Measurements from ENCODE around the gene CCR4.

DNA sequence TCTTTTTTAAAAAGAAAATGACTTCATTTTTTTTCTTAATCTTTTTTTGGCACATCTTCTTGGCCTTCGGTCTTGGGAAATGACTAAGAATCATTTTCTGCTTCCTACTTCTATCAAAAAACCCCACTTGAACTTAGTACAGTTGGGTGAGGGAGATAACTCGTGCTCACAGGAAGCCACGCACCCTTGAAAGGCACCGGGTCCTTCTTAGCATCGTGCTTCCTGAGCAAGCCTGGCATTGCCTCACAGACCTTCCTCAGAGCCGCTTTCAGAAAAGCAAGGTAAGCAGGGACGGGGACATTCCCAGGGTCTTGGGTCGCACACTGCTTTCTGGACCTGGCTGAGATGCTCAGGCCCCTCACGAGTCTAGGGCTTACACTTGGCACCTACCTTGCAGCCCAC, at the start of gene CCR4:
- no peak for TF ChIP-seq POLR2A (IDR thresholded peaks at IDR 0.05)
- TF ChIP-seq, protein P1, sequence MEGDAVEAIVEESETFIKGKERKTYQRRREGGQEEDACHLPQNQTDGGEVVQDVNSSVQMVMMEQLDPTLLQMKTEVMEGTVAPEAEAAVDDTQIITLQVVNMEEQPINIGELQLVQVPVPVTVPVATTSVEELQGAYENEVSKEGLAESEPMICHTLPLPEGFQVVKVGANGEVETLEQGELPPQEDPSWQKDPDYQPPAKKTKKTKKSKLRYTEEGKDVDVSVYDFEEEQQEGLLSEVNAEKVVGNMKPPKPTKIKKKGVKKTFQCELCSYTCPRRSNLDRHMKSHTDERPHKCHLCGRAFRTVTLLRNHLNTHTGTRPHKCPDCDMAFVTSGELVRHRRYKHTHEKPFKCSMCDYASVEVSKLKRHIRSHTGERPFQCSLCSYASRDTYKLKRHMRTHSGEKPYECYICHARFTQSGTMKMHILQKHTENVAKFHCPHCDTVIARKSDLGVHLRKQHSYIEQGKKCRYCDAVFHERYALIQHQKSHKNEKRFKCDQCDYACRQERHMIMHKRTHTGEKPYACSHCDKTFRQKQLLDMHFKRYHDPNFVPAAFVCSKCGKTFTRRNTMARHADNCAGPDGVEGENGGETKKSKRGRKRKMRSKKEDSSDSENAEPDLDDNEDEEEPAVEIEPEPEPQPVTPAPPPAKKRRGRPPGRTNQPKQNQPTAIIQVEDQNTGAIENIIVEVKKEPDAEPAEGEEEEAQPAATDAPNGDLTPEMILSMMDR (IDR thresholded peaks at IDR 0.05) = no peak

Measured in adrenal gland (tissue), 5 donors.